HUES6 (cell line): ENCODE results near the gene VWA3B.

ENCODE experiments used
- H3K27ac ChIP-seq: 2 replicates; pipeline ENCODE4 v1.7.0; 2013; ENCODE audit warnings: low read depth, mild to moderate bottlenecking, low read length, inconsistent platforms
- H3K27me3 ChIP-seq: 2 replicates; pipeline ENCODE4 v1.6.1; 2013; ENCODE audit warnings: low read length; ENCODE audit not compliant: control insufficient read depth, insufficient read depth
- H3K36me3 ChIP-seq: 2 replicates; pipeline ENCODE4 v1.6.1; 2013; ENCODE audit warnings: low read length; ENCODE audit not compliant: control insufficient read depth, insufficient read depth
- H3K4me1 ChIP-seq: 2 replicates; pipeline ENCODE4 v1.6.1; 2013; ENCODE audit warnings: low read length; ENCODE audit not compliant: control insufficient read depth, insufficient read depth
- H3K4me3 ChIP-seq: 2 replicates; pipeline ENCODE4 v1.5.1; 2013; ENCODE audit warnings: low read depth, low read length
- H3K9ac ChIP-seq: one replicate; pipeline ENCODE4 v1.6.1; 2013; ENCODE audit warnings: mild to moderate bottlenecking, low read length
- H3K9me3 ChIP-seq: 2 replicates; pipeline ENCODE4 v1.6.1; 2013; ENCODE audit warnings: low read depth, low read length; ENCODE audit not compliant: control insufficient read depth, insufficient read depth

VWA3B gene

DNA sequence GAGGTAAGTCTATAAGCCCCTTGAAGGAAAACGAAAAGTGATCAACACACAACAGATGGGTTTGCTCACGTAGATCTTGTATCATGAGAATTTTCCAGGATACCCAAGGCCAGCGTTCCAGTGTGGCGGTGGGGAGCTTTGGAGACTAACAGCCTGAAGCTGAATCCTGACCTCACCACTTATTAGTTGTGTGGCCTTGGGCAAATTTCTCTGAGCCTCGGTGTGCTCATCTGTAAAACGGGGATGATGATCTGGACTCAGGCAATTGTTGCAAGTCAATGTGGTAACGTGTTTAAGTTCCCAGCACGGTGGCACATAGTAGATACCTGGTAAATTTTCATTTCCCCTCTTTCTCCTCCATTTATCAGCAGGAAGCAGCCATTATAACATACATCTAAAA is 68.3 kb downstream of the VWA3B start:
- no peaks in the 10 kb centered on the region for H3K36me3 ChIP-seq
- no peaks in the 10 kb centered on the region for H3K4me1 ChIP-seq
- no peaks in the 10 kb centered on the region for H3K9me3 ChIP-seq
- no peak overlapping the region for H3K4me3 ChIP-seq
- H3K27ac ChIP-seq, result no peak overlapping the region
- H3K27me3 ChIP-seq, result no peaks in the 10 kb centered on the region
- no peak overlapping the region for H3K9ac ChIP-seq

- no peak overlapping the region for H3K9ac ChIP-seq
- H3K4me3 ChIP-seq, result no peak overlapping the region
- H3K27me3 ChIP-seq, result no peaks in the 10 kb centered on the region
- H3K4me1 ChIP-seq, result no peaks in the 10 kb centered on the region; the same call in 1 of the 2 replicates
- no peak overlapping the region for H3K27ac ChIP-seq
- no peaks in the 10 kb centered on the region for H3K9me3 ChIP-seq
- H3K36me3 ChIP-seq, result no peaks in the 10 kb centered on the region
These were observed 68.7 kb downstream of the VWA3B start for GRCh38 chr2:98155716-98156115.

DNA sequence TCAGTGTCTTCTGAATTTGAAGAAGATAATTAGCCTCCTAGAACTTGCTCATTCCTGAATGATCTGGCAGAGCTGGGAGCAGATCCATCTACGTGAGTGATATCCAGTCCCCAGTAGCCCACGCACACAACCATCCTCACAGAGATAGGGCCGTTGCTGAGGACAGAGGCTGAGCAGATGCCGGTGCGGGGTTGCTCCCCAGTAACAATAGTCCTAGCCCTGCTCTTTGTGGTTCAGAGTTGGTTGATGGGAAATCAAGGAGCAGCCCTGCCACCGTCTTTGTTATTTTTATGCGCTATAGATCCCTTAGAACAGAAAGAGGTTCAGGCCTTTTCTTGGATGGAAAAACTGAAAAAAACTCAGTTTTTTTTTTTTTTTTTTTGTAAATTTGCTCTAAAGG is 69.3 kb downstream of the VWA3B start:
- H3K9me3 ChIP-seq, result no peaks in the 10 kb centered on the region
- H3K27ac ChIP-seq, result no peak overlapping the region
- H3K9ac ChIP-seq, result no peak overlapping the region
- no peaks in the 10 kb centered on the region; the same call in 1 of the 2 replicates for H3K4me1 ChIP-seq
- H3K36me3 ChIP-seq, result no peaks in the 10 kb centered on the region
- no peak overlapping the region for H3K4me3 ChIP-seq
- H3K27me3 ChIP-seq, result no peaks in the 10 kb centered on the region

DNA sequence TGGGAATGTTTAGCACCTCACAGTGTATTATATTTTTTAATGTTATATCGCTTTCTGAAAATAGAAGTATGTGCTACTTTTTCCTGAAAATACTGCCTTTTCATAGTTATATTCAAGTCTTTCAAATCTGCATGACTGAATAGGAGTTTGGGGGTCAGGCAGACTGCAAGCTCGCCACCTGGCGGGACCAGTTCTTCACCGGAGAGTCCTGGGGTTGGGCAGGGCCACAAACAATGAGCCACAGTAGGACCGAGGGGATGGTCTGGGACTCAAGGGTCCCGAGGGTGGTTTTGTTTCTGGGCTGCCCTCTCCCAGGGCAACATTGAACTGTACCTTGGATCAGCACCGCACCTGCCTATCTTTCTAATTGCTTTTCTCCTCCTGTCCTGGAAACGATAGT is 70.6 kb downstream of the VWA3B start:
- Histone ChIP-seq H3K9ac (no peak overlapping the region), H3K27ac (no peak overlapping the region), H3K4me1 (no peaks in the 10 kb centered on the region; the same call in 1 of the 2 replicates), H3K27me3 (no peaks in the 10 kb centered on the region), H3K36me3 (no peaks in the 10 kb centered on the region), H3K9me3 (no peaks in the 10 kb centered on the region), H3K4me3 (no peak overlapping the region)

- Histone ChIP-seq H3K4me1 (no peaks in the 10 kb centered on the region; the same call in 1 of the 2 replicates), H3K27me3 (no peaks in the 10 kb centered on the region), H3K9ac (no peak overlapping the region), H3K27ac (no peak overlapping the region), H3K4me3 (no peak overlapping the region), H3K36me3 (no peaks in the 10 kb centered on the region), H3K9me3 (no peaks in the 10 kb centered on the region)
These were observed 71.3 kb downstream of the VWA3B start for GRCh38 chr2:98158305-98158704.

DNA sequence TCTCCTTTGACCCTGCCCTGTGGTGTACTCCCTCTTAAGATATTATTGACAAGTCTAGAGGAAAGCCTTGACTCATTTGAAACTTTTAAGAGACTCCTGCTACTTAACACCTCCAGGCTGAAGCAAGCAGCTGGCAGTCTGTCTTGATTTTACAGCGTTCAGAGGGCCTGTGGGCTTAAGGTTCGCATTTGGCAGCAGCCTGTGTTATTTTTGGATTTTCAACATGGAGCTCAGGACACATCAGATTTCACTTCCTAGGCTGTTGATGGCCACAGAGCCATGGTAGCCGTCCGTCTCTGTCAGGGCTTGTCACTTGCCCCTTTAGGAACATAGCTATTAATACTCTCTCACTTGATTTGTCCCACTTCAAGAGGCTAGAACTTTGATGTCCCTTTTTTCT is 73.6 kb downstream of the VWA3B start:
- H3K4me1 ChIP-seq, result no peaks in the 10 kb centered on the region; the same call in 1 of the 2 replicates
- no peak overlapping the region for H3K9ac ChIP-seq
- no peak overlapping the region for H3K27ac ChIP-seq
- no peaks in the 10 kb centered on the region for H3K9me3 ChIP-seq
- no peak overlapping the region for H3K4me3 ChIP-seq
- no peaks in the 10 kb centered on the region for H3K27me3 ChIP-seq
- no peaks in the 10 kb centered on the region for H3K36me3 ChIP-seq

DNA sequence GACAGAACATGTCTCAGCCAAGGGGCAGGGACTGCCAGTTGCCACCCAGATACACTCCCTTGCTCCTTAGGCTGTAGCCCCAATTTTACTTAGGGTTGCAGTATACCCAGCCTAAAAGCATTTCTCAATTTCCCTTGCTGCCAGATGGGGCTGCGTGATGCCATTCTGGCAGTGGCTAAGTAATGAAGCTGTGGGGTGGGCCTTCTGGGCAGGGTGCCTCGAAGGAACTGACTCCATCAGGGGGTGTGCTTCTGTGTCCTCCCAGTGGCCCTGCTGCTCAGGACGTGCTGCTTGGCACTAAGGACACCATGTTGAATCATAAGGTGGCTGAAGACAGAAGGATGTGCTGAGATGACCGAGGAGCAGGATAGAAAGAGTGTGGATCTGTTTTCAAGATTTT is 74.2 kb downstream of the VWA3B start:
- H3K4me3 ChIP-seq, result no peak overlapping the region
- H3K27ac ChIP-seq, result no peak overlapping the region
- no peaks in the 10 kb centered on the region; the same call in 1 of the 2 replicates for H3K4me1 ChIP-seq
- no peaks in the 10 kb centered on the region for H3K36me3 ChIP-seq
- H3K9ac ChIP-seq, result no peak overlapping the region
- no peaks in the 10 kb centered on the region for H3K9me3 ChIP-seq
- no peaks in the 10 kb centered on the region for H3K27me3 ChIP-seq

- Histone ChIP-seq H3K4me1 (no peaks in the 10 kb centered on the region; the same call in 1 of the 2 replicates), H3K9ac (no peak overlapping the region), H3K36me3 (no peaks in the 10 kb centered on the region), H3K4me3 (no peak overlapping the region), H3K27ac (no peak overlapping the region), H3K9me3 (no peaks in the 10 kb centered on the region), H3K27me3 (no peaks in the 10 kb centered on the region)
These were observed 77.3 kb downstream of the VWA3B start for GRCh38 chr2:98164256-98164655.

GRCh38 chr2:98165516-98166071 is 78.6 kb downstream of the VWA3B start:
- Histone ChIP-seq H3K27me3 (no peaks in the 10 kb centered on the region), H3K27ac (no peak overlapping the region), H3K36me3 (no peaks in the 10 kb centered on the region), H3K9me3 (no peaks in the 10 kb centered on the region), H3K9ac (no peak overlapping the region), H3K4me1 (no peaks in the 10 kb centered on the region; the same call in 1 of the 2 replicates), H3K4me3 (no peak overlapping the region)

GRCh38 chr2:98167916-98168315 is 80.9 kb downstream of the VWA3B start:
- H3K36me3 ChIP-seq, result no peaks in the 10 kb centered on the region
- no peak overlapping the region for H3K4me3 ChIP-seq
- no peaks in the 10 kb centered on the region for H3K9me3 ChIP-seq
- no peaks in the 10 kb centered on the region for H3K4me1 ChIP-seq
- H3K27ac ChIP-seq, result no peak overlapping the region
- no peaks in the 10 kb centered on the region for H3K27me3 ChIP-seq
- no peak overlapping the region for H3K9ac ChIP-seq

DNA sequence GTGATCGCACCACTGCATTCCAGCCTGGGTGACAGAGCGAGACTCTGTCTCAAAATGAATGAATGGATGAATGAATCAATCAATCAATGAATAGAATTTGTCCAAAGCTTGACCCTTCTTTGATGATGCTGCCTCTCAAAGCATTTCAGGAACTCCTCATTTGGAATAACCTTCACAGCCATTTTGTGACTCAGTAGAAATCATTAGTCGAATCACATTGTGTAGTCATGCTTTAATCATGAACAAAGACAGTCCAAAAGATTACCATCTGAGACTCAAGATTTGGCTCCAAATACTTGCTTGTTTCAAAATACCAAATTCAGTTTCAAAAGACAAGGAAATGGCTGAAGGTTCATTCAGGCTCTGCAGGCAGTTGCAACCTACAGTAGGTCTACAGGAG is 83.1 kb downstream of the VWA3B start:
- H3K27me3 ChIP-seq, result no peaks in the 10 kb centered on the region

More for the DNA sequence above, 83.1 kb downstream of the VWA3B start:
- Histone ChIP-seq H3K9me3 (no peaks in the 10 kb centered on the region), H3K4me1 (no peaks in the 10 kb centered on the region), H3K27ac (no peak overlapping the region), H3K9ac (no peak overlapping the region), H3K36me3 (no peaks in the 10 kb centered on the region), H3K4me3 (no peak overlapping the region)
